ENCODE data around the gene ZNF853.

DNA sequence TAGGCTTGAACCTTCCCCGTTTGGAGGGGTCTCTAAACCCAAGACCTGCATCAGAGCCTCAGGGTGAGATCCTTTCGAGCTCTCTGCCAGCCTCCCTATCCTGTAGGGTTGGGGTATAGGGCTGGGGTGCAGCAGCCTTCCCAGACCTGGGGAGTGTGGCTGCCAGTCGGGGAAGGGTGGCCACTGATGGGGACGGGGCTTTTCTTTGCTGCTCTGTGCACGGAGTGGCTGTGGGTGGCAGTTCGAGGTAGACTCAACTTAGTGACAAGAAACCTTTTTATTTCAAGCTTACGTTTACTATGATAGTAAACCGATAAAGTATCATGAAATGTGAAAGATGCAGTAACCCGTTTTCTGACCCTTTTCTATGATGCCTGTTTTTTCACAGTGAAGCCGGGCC is 34.7 kb downstream of the ZNF853 start:
- TF ChIP-seq EZH2phosphoT487 (IDR thresholded peaks at IDR 0.05; ENCODE audit: borderline replicate concordance, low read length): no peak
- TF ChIP-seq, protein P1, sequence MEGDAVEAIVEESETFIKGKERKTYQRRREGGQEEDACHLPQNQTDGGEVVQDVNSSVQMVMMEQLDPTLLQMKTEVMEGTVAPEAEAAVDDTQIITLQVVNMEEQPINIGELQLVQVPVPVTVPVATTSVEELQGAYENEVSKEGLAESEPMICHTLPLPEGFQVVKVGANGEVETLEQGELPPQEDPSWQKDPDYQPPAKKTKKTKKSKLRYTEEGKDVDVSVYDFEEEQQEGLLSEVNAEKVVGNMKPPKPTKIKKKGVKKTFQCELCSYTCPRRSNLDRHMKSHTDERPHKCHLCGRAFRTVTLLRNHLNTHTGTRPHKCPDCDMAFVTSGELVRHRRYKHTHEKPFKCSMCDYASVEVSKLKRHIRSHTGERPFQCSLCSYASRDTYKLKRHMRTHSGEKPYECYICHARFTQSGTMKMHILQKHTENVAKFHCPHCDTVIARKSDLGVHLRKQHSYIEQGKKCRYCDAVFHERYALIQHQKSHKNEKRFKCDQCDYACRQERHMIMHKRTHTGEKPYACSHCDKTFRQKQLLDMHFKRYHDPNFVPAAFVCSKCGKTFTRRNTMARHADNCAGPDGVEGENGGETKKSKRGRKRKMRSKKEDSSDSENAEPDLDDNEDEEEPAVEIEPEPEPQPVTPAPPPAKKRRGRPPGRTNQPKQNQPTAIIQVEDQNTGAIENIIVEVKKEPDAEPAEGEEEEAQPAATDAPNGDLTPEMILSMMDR (IDR thresholded peaks at IDR 0.05; ENCODE audit: low read depth, low read length, poor library complexity, severe bottlenecking): no peak
